ENCODE data around the gene ORC6. TPM values are rescaled to one million over a fixed set of nuclear protein-coding genes. Genes with fewer than 3 reads are reported as not detected.

Gene ORC6
- total and polyA plus RNA-seq, 9 of the 15 experiments (the other 6 are each of a cell fraction or from before 2014, with no cell fraction given) = 18.7 to 71.4 (median 47.0) TPM

- in situ Hi-C loops (cut with MboI) = loop anchor here (25.0 kb wide), 1 partner anchor 263 kb away; no protein-coding TSS in a partner anchor
- H3K9ac ChIP-seq (ENCODE audit: insufficient read depth in 1 of 2, low read depth in 2 of 2, low read length in 2 of 2) = peak overlapping the region in 1 of 2 experiments; percentile 74; a peak in 1 of 4 replicates
- H3K9me3 ChIP-seq (replicated peaks; ENCODE audit: control insufficient read depth, insufficient read depth, low read depth, low read length) = no peaks in the 10 kb centered on the region
- H3K9me1 ChIP-seq (ENCODE audit: control insufficient read depth, insufficient read depth, low read length) = no peaks in the 10 kb centered on the region
- no peaks in the 10 kb centered on the region for H3K36me3 ChIP-seq (ENCODE audit: control insufficient read depth, insufficient read depth, low read length)
- 24% methylated on average over 27 of the region's 27 CpGs for WGBS (ENCODE audit: insufficient coverage, low coverage, missing lambda C conversion rate)
- CTCF ChIA-PET (ENCODE audit: low intra/inter-chr PET ratio) = no interaction called here
- no peak overlapping the region; the same call in 2 of the 3 replicates for H3K27ac ChIP-seq (ENCODE audit: extremely low read depth, low read depth, low read length)
- H3K4me1 ChIP-seq (replicated peaks in 1 of 2; ENCODE audit: control insufficient read depth in 2 of 2, insufficient read depth in 2 of 2, low read length in 2 of 2) = peaks cover 4 to 8% of the 10 kb centered on the region in 2 experiments; a peak in 3 of 5 replicates
- intact Hi-C loops (cut with micrococcal nuclease) = no loop called here
- no peak for FAIRE-seq
- peak; percentile 85 for ATAC-seq
- POLR2A ChIA-PET = interaction anchor here (1.1 to 1.4 kb wide), 2 partner anchors 20 to 24 kb away, joined by 4 read pairs; no protein-coding TSS in a partner anchor
- no TSS peak for BruUV-seq (replicated peaks)
- peaks cover 0 to 5% of the 10 kb centered on the region in 2 experiments; a peak in 1 of 5 replicates for H3K27me3 ChIP-seq (ENCODE audit: control insufficient read depth in 2 of 2, insufficient read depth in 2 of 2, low read length in 2 of 2)
- peak overlapping the region; percentile 94 for H2AFZ ChIP-seq (ENCODE audit: low read depth, low read length)
- H3K4me2 ChIP-seq (ENCODE audit: insufficient read depth, low read length) = peak overlapping the region; percentile 68
- no peaks in the 10 kb centered on the region for H3K79me2 ChIP-seq (ENCODE audit: control insufficient read depth, insufficient read depth, low read length)
- peak overlapping the region; percentile 0; the same call in 1 of the 2 replicates for H3K4me3 ChIP-seq
- peak in 3 of 4 experiments; percentile 16 to 52 (median 25) for DNase-seq (ENCODE audit: extremely low read depth in 1 of 4, low spot score in 3 of 4)
- H4K20me1 ChIP-seq (replicated peaks; ENCODE audit: control insufficient read depth, insufficient read depth, low read length) = no peaks in the 10 kb centered on the region
- TF ChIP-seq CUX1 (CRISPR knock-in tag; IDR thresholded peaks at IDR 0.05) = no peak
- no peak for TF ChIP-seq GTF2A2 (tag; IDR thresholded peaks at IDR 0.05)
- no peak for TF ChIP-seq MAFF (IDR thresholded peaks at IDR 0.05; ENCODE audit: low read length)
- TF ChIP-seq BHLHE40 (IDR thresholded peaks at IDR 0.05; ENCODE audit: low read length) = peak; percentile 83
- no peak for TF ChIP-seq RFX1 (IDR thresholded peaks at IDR 0.05)
- no peak for TF ChIP-seq RERE (CRISPR knock-in tag; IDR thresholded peaks at IDR 0.05; ENCODE audit: borderline replicate concordance)
- peak; percentile 68 for TF ChIP-seq RAD51 (IDR thresholded peaks at IDR 0.05; ENCODE audit: borderline replicate concordance, low read depth)
- no peak for TF ChIP-seq ZNF778 (CRISPR knock-in tag; IDR thresholded peaks at IDR 0.05)
- no peak for TF ChIP-seq ZNF143 (CRISPR knock-in tag; IDR thresholded peaks at IDR 0.05)
- TF ChIP-seq SLC30A9 (CRISPR knock-in tag; IDR thresholded peaks at IDR 0.05) = no peak
- TF ChIP-seq HMG20A (CRISPR knock-in tag; conservative IDR thresholded peaks at IDR 0.05) = no peak
Measured at GRCh38 chr16:46649588-46650253, 39.7 kb upstream of the ORC6 start.
